Right atrium auricular region (tissue), 2 donors: ENCODE measurements around the gene PLXNA1. TPM values are rescaled to one million over a fixed set of nuclear protein-coding genes. Genes with fewer than 3 reads are reported as not detected.
A peak's percentile ranks its signal among the peaks of the same experiment; 100 is the strongest.

Source experiments
- DNase-seq: peaks from one replicate; pipeline ENCODE4 v3.0.0-alpha.2; 2019; ENCODE audit warnings: low spot score
- H3K27ac ChIP-seq, 2 donors: fragments of 200-600 bp; sonication (generic); 1 replicate in 1 of 2; 2 replicates in 1 of 2; pipeline ENCODE4 v1.5.1; 2016 to 2019
- H3K27me3 ChIP-seq, 2 donors: fragments of 200-600 bp; sonication (generic); one replicate each; pipeline versions ENCODE4 v1.5.1 to v1.6.0; 2017 to 2019
- H3K36me3 ChIP-seq: fragments of 200-600 bp; sonication (generic); one replicate; pipeline ENCODE4 v1.5.1; 2016
- H3K4me1 ChIP-seq, 2 donors: fragments of 200-600 bp; sonication (generic); one replicate each; pipeline versions ENCODE4 v1.5.1 to v1.6.0; 2017 to 2019
- H3K4me3 ChIP-seq, 2 donors: fragments of 200-600 bp; sonication (generic); 1 replicate in 1 of 2; 2 replicates in 1 of 2; pipeline ENCODE4 v1.5.1; 2017 to 2019; ENCODE audit warnings: mild to moderate bottlenecking in 1 of 2, moderate library complexity in 1 of 2
- H3K9me3 ChIP-seq, 2 donors: fragments of 200-600 bp; sonication (generic); one replicate each; pipeline ENCODE4 v1.5.1; 2019
- total RNA-seq, 2 donors: library from RNA; depleted of rRNA; stranded (reverse); fragments of >200 nt; gene quantifications; one replicate each; pipeline ENCODE4 v1.1.0, GENCODE V29; 2016
- TF ChIP-seq, protein P1 (sequence below), 2 donors: fragments of 200-600 bp; sonication (generic); IDR thresholded peaks; one replicate each; pipeline ENCODE4 v1.5.1; 2019; ENCODE audit warnings: antibody characterized with exemption in 2 of 2

The PLXNA1 gene
- total RNA-seq, 2 donors from 2014 or later: 22.9 to 23.3 TPM

DNA sequence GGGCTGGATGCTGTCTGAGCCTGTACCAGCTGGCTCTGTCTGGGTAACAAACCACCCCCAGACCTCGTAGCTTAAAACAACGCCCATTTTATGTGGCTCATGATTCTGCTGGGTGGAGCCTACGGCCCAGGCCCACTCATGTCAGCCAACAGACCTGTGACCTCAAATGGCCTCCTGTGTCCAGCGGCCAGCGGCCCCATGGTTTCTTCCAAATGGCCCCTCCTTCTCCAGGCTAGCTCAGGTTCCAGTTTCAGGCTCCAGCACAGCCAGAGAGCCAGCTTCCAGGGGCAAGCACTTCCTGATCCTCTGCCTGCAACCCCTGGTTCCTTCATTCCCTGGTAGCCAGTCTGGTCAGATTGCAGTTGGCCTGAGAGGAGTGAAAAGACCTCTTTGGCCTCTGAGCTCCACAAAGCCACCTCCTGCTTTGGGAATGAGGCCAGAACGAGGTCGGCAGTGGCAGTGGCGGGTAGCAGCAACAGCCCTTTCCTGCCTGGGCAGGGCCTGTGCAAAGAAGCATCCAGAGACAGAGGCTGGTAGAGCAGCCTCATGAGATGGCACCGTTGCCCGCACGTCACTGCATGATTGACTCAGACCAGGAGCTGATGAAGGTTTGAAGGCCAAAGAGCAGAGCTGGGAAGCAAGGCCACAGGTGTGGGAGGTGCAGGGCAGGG lies 21.0 kb upstream of the PLXNA1 start:
- H3K27ac ChIP-seq: peak overlapping the region; percentile 42 to 66
- H3K36me3 ChIP-seq: no peaks in the 10 kb centered on the region
- no peak overlapping the region for H3K4me3 ChIP-seq
- TF ChIP-seq, protein P1, sequence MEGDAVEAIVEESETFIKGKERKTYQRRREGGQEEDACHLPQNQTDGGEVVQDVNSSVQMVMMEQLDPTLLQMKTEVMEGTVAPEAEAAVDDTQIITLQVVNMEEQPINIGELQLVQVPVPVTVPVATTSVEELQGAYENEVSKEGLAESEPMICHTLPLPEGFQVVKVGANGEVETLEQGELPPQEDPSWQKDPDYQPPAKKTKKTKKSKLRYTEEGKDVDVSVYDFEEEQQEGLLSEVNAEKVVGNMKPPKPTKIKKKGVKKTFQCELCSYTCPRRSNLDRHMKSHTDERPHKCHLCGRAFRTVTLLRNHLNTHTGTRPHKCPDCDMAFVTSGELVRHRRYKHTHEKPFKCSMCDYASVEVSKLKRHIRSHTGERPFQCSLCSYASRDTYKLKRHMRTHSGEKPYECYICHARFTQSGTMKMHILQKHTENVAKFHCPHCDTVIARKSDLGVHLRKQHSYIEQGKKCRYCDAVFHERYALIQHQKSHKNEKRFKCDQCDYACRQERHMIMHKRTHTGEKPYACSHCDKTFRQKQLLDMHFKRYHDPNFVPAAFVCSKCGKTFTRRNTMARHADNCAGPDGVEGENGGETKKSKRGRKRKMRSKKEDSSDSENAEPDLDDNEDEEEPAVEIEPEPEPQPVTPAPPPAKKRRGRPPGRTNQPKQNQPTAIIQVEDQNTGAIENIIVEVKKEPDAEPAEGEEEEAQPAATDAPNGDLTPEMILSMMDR (IDR thresholded peaks at IDR 0.05): no peak
- no peaks in the 10 kb centered on the region for H3K27me3 ChIP-seq
- H3K9me3 ChIP-seq: no peaks in the 10 kb centered on the region
- DNase-seq: no peak
- peaks cover 0 to 27% of the 10 kb centered on the region in 2 donors for H3K4me1 ChIP-seq

DNA sequence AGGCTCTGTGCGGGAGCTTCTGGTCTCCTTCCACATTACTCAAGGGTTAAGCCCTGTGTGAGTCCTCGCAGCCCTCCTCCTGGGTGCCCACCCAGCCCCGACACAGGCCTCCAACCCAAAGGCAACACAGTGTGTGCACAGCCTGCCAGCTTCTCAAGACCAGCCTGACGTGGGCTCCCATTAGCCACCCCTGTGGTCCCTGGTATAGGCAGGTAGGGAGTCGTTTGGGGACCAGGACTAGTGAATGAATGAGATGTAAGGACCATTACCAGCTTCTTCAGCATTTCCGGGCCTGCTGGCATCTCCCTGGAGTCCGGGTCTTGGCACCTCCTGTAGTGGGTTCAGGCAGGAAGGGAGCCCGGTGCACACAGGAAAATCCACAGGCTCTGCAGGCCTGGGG lies 20.2 kb upstream of the PLXNA1 start:
- H3K27me3 ChIP-seq: no peaks in the 10 kb centered on the region
- H3K4me3 ChIP-seq: no peak overlapping the region
- TF ChIP-seq, protein P1 (IDR thresholded peaks at IDR 0.05): no peak
- H3K9me3 ChIP-seq: no peaks in the 10 kb centered on the region
- H3K36me3 ChIP-seq: no peaks in the 10 kb centered on the region
- H3K4me1 ChIP-seq: peaks cover 0 to 27% of the 10 kb centered on the region in 2 donors
- no peak overlapping the region for H3K27ac ChIP-seq
- DNase-seq: no peak

- Histone ChIP-seq H3K36me3 (no peaks in the 10 kb centered on the region), H3K27me3 (no peaks in the 10 kb centered on the region), H3K4me3 (no peak overlapping the region), H3K27ac (no peak overlapping the region), H3K4me1 (peaks cover 0 to 27% of the 10 kb centered on the region in 2 donors), H3K9me3 (no peaks in the 10 kb centered on the region)
- DNase-seq: no peak
- TF ChIP-seq, protein P1 (IDR thresholded peaks at IDR 0.05): no peak
Measured at GRCh38 chr3:126963261-126964190, 19.4 kb upstream of the PLXNA1 start.

GRCh38 chr3:126964261-126964660 lies 18.7 kb upstream of the PLXNA1 start:
- no peaks in the 10 kb centered on the region for H3K27me3 ChIP-seq
- H3K9me3 ChIP-seq: no peaks in the 10 kb centered on the region
- TF ChIP-seq, protein P1 (IDR thresholded peaks at IDR 0.05): no peak
- peaks cover 0 to 27% of the 10 kb centered on the region in 2 donors for H3K4me1 ChIP-seq
- H3K36me3 ChIP-seq: no peaks in the 10 kb centered on the region
- no peak for DNase-seq
- H3K4me3 ChIP-seq: no peak overlapping the region
- no peak overlapping the region for H3K27ac ChIP-seq

DNA sequence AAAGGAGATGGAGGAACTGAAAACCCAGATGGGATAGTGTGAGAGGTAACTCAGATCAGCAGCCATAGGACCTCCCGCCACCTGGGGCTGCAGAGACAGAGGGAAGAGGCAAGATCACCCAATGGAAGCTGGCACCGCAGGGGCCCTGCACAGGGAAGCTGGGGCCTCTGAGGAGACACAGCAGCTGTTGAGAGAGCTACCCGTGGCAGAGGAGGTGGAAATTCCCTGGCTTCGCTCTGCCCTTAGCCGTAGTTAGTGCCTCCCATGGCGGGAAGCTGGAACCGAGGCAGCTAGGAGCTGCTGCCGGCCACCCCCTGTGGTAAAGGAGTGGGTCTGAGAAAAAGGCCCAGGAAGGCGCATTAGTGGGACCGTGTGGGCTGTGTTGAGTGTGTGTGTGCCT lies 18.0 kb upstream of the PLXNA1 start:
- peaks cover 0 to 26% of the 10 kb centered on the region in 2 donors for H3K4me1 ChIP-seq

More for the DNA sequence above, 18.0 kb upstream of the PLXNA1 start:
- no peaks in the 10 kb centered on the region for H3K27me3 ChIP-seq
- H3K4me3 ChIP-seq: no peak overlapping the region
- H3K27ac ChIP-seq: no peak overlapping the region
- no peaks in the 10 kb centered on the region for H3K36me3 ChIP-seq
- TF ChIP-seq, protein P1 (IDR thresholded peaks at IDR 0.05): no peak
- H3K9me3 ChIP-seq: no peaks in the 10 kb centered on the region
- DNase-seq: no peak
